ENCODE data around the gene ZNF497. TPM values are rescaled to one million over a fixed set of nuclear protein-coding genes. Genes with fewer than 3 reads are reported as not detected.

The ZNF497 gene
- total RNA-seq, 1 experiment from 2014 or later, result 1.7 TPM

DNA sequence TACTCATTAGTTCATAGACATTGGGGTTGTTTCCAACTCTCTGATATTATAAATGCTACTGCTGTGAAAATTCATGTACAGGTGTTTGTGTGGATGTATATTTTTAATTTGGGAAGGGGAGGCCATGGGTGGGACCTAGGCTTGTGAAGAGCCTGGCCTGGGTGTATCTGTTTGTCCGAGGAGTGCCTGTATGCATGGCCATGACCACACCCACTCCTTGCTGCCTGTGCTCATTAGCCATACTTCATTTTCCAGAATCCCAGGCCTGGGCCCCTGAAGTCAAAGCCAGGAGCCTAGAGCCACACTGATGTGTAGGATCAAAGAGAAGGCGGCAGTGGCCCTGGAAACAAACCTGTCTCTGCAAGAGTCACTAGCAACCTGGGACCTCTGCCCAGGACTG is 47.0 kb downstream of the ZNF497 start (continued):
- TF ChIP-seq, protein P1, sequence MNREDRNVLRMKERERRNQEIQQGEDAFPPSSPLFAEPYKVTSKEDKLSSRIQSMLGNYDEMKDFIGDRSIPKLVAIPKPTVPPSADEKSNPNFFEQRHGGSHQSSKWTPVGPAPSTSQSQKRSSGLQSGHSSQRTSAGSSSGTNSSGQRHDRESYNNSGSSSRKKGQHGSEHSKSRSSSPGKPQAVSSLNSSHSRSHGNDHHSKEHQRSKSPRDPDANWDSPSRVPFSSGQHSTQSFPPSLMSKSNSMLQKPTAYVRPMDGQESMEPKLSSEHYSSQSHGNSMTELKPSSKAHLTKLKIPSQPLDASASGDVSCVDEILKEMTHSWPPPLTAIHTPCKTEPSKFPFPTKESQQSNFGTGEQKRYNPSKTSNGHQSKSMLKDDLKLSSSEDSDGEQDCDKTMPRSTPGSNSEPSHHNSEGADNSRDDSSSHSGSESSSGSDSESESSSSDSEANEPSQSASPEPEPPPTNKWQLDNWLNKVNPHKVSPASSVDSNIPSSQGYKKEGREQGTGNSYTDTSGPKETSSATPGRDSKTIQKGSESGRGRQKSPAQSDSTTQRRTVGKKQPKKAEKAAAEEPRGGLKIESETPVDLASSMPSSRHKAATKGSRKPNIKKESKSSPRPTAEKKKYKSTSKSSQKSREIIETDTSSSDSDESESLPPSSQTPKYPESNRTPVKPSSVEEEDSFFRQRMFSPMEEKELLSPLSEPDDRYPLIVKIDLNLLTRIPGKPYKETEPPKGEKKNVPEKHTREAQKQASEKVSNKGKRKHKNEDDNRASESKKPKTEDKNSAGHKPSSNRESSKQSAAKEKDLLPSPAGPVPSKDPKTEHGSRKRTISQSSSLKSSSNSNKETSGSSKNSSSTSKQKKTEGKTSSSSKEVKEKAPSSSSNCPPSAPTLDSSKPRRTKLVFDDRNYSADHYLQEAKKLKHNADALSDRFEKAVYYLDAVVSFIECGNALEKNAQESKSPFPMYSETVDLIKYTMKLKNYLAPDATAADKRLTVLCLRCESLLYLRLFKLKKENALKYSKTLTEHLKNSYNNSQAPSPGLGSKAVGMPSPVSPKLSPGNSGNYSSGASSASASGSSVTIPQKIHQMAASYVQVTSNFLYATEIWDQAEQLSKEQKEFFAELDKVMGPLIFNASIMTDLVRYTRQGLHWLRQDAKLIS (CRISPR knock-in tag; IDR thresholded peaks at IDR 0.05; ENCODE audit: borderline replicate concordance), result no peak
- no peak for TF ChIP-seq ATF1 (CRISPR knock-in tag; IDR thresholded peaks at IDR 0.05)

DNA sequence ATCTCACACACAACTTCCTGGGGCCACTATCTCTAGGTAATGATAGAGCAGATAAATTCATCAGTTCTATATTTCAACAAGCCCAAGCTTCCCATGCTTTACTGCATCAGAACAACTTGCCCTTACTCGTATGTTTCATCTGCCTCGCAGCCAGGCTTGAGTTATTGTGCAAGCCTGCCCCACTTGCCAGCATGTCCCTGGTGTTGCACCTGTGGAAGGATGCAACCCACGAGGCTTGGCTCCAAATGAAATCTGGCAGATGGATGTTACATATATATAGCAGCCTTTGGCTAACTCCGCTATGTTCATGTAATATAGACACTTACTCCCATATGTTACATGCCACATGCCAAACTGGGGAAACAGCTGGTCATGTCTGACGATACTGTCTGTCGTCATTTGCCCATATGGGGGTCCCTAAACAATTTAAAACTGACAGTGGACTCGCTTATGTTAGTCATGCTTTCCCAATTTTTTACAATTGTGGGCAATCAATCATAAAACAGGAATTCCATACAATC is 51.1 kb downstream of the ZNF497 start:
- H3K4me3 Mint-ChIP-seq, result no peak overlapping the region
- H3K27ac Mint-ChIP-seq, result no peak overlapping the region
- H3K4me1 Mint-ChIP-seq, result peaks cover 6% of the 10 kb centered on the region
- H3K27me3 Mint-ChIP-seq (ENCODE audit: low read depth), result no peaks in the 10 kb centered on the region
- no peak for TF ChIP-seq ZBTB43 (CRISPR knock-in tag; IDR thresholded peaks at IDR 0.05)
- no peak for TF ChIP-seq ZNF396 (CRISPR knock-in tag; IDR thresholded peaks at IDR 0.05; ENCODE audit: borderline replicate concordance)
- no peak for TF ChIP-seq RORB (CRISPR knock-in tag; IDR thresholded peaks at IDR 0.05)
- TF ChIP-seq, protein P2, sequence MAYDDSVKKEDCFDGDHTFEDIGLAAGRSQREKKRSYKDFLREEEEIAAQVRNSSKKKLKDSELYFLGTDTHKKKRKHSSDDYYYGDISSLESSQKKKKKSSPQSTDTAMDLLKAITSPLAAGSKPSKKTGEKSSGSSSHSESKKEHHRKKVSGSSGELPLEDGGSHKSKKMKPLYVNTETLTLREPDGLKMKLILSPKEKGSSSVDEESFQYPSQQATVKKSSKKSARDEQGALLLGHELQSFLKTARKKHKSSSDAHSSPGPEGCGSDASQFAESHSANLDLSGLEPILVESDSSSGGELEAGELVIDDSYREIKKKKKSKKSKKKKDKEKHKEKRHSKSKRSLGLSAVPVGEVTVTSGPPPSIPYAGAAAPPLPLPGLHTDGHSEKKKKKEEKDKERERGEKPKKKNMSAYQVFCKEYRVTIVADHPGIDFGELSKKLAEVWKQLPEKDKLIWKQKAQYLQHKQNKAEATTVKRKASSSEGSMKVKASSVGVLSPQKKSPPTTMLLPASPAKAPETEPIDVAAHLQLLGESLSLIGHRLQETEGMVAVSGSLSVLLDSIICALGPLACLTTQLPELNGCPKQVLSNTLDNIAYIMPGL (CRISPR knock-in tag; IDR thresholded peaks at IDR 0.05), result no peak
- TF ChIP-seq JAZF1 (CRISPR knock-in tag; IDR thresholded peaks at IDR 0.05), result no peak
- no peak for TF ChIP-seq NR1H2 (CRISPR knock-in tag; IDR thresholded peaks at IDR 0.05)
- no peak for TF ChIP-seq SOX15 (CRISPR knock-in tag; IDR thresholded peaks at IDR 0.05)
- TF ChIP-seq IRF2 (CRISPR knock-in tag; IDR thresholded peaks at IDR 0.05; ENCODE audit: borderline replicate concordance, low read depth), result no peak
- TF ChIP-seq AR (CRISPR knock-in tag; IDR thresholded peaks at IDR 0.05), result no peak
- TF ChIP-seq HMGA2 (CRISPR knock-in tag; IDR thresholded peaks at IDR 0.05), result no peak
- no peak for TF ChIP-seq MYBL2 (CRISPR knock-in tag; IDR thresholded peaks at IDR 0.05)
- TF ChIP-seq FOXP1 (CRISPR knock-in tag; IDR thresholded peaks at IDR 0.05; ENCODE audit: borderline replicate concordance), result no peak
- no peak for TF ChIP-seq GRHL2 (CRISPR knock-in tag; IDR thresholded peaks at IDR 0.05; ENCODE audit: insufficient replicate concordance, severe bottlenecking)
- TF ChIP-seq, protein P3, sequence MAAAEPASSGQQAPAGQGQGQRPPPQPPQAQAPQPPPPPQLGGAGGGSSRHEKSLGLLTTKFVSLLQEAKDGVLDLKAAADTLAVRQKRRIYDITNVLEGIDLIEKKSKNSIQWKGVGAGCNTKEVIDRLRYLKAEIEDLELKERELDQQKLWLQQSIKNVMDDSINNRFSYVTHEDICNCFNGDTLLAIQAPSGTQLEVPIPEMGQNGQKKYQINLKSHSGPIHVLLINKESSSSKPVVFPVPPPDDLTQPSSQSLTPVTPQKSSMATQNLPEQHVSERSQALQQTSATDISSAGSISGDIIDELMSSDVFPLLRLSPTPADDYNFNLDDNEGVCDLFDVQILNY (CRISPR knock-in tag; IDR thresholded peaks at IDR 0.05), result no peak
- no peak for TF ChIP-seq GTF2I (CRISPR knock-in tag; conservative IDR thresholded peaks at IDR 0.05)
- no peak for TF ChIP-seq RELA (CRISPR knock-in tag; IDR thresholded peaks at IDR 0.05; ENCODE audit: borderline replicate concordance)
- H3K36me3 Mint-ChIP-seq, result peaks cover 62% of the 10 kb centered on the region
- ChIA-PET POLR2A (no interaction called here), CTCF (interaction anchor here (0.6 kb wide), 1 partner anchor 24 kb away, joined by 4 read pairs; no protein-coding TSS in a partner anchor)
- H3K9me3 Mint-ChIP-seq, result no peaks in the 10 kb centered on the region
- no peak for DNase-seq (ENCODE audit: low spot score)
- ATAC-seq, result no peak
